GM18868 (cell line): ENCODE measurements around the gene RFESD.
"Not testable (repeated sequence)": the region's sequence is repeated elsewhere in the genome, so short reads cannot be mapped to it uniquely, and the experiment has no call there.

Experiments used
- ATAC-seq: cut with Tn5 transposase; IDR thresholded peaks from one replicate; pipeline ENCODE4 v1.9.1; 2021; ENCODE audit warnings: mild to moderate bottlenecking, moderate library complexity; ENCODE audit not compliant: unreplicated experiment

Gene RFESD

GRCh38 chr5:95706196-95706595 is 59.6 kb downstream of the RFESD start:
- not testable (repeated sequence) for ATAC-seq

- ATAC-seq, result no peak
Measured at GRCh38 chr5:95707055-95707454, 60.5 kb downstream of the RFESD start.
